GM20000 (cell line): ENCODE results near the gene INSR.

Experiments
- DNase-seq: peaks from one replicate; pipeline ENCODE4 v3.0.0; 2012; ENCODE audit warnings: low spot score
- CTCF ChIP-seq: IDR thresholded peaks from 2 replicates; pipeline ENCODE4 v1.5.1; 2012; ENCODE audit warnings: mild to moderate bottlenecking, control low read depth; ENCODE audit errors: extremely low read depth, missing control alignments

The INSR gene

GRCh38 chr19:7179917-7180306 lies 114.3 kb downstream of the INSR start:
- TF ChIP-seq CTCF = no peak

GRCh38 chr19:7177926-7178325 lies 116.3 kb downstream of the INSR start:
- DNase-seq = no peak

More at GRCh38 chr19:7179917-7180306, 114.3 kb downstream of the INSR start:
- DNase-seq = no peak

GRCh38 chr19:7176792-7177191 lies 117.4 kb downstream of the INSR start:
- DNase-seq = no peak
- no peak for TF ChIP-seq CTCF

More at GRCh38 chr19:7177926-7178325, 116.3 kb downstream of the INSR start:
- no peak for TF ChIP-seq CTCF

GRCh38 chr19:7172794-7173193 lies 121.4 kb downstream of the INSR start:
- no peak for TF ChIP-seq CTCF
- no peak for DNase-seq

GRCh38 chr19:7170983-7171382 lies 123.2 kb downstream of the INSR start:
- no peak for TF ChIP-seq CTCF
- DNase-seq = no peak

- no peak for TF ChIP-seq CTCF
- DNase-seq = no peak
Observed at GRCh38 chr19:7168941-7169340, 125.3 kb downstream of the INSR start.

GRCh38 chr19:7161292-7161691 lies 132.9 kb downstream of the INSR start:
- DNase-seq = no peak
- no peak for TF ChIP-seq CTCF
